Spleen (tissue), 11 donors: ENCODE results near the gene FA2H. TPM values are rescaled to one million over a fixed set of nuclear protein-coding genes. Genes with fewer than 3 reads are reported as not detected.

ENCODE experiments used
- DNase-seq: peaks from one replicate; pipeline ENCODE4 v3.0.0-alpha.2; 2020
- H3K27ac ChIP-seq, 8 donors: fragments of 200-600 bp; sonication (generic) in 7 of 8; 1 replicate in 4 of 8; 2 replicates in 4 of 8; pipeline versions ENCODE4 v1.5.0 to v1.8.0; 2016 to 2021; ENCODE audit warnings: inconsistent platforms in 4 of 8, mild to moderate bottlenecking in 4 of 8, moderate library complexity in 1 of 8
- H3K27me3 ChIP-seq, 7 donors: fragments of 200-600 bp; sonication (generic) in 6 of 7; replicated peaks in 1 of 7; 1 replicate in 4 of 7; 2 replicates in 3 of 7; pipeline versions ENCODE4 v1.5.0 to v1.8.0; 2016 to 2021; ENCODE audit warnings: inconsistent platforms in 3 of 7, mild to moderate bottlenecking in 1 of 7
- H3K36me3 ChIP-seq, 6 donors: fragments of 200-600 bp; sonication (generic) in 5 of 6; 1 replicate in 4 of 6; 2 replicates in 2 of 6; pipeline versions ENCODE4 v1.5.0 to v1.8.0; 2016 to 2021; ENCODE audit warnings: inconsistent platforms in 2 of 6
- H3K4me1 ChIP-seq, 6 donors: fragments of 200-600 bp; sonication (generic) in 5 of 6; 1 replicate in 3 of 6; 2 replicates in 3 of 6; pipeline versions ENCODE4 v1.5.0 to v1.8.0; 2016 to 2021; ENCODE audit warnings: inconsistent platforms in 3 of 6
- H3K4me3 ChIP-seq, 8 donors: fragments of 200-600 bp; sonication (generic) in 7 of 8; 1 replicate in 4 of 8; 2 replicates in 4 of 8; pipeline versions ENCODE4 v1.5.0 to v1.8.0; 2016 to 2021; ENCODE audit warnings: inconsistent platforms in 4 of 8, mild to moderate bottlenecking in 4 of 8, moderate library complexity in 2 of 8
- H3K9me3 ChIP-seq, 8 donors: fragments of 200-600 bp; sonication (generic) in 7 of 8; 1 replicate in 4 of 8; 2 replicates in 4 of 8; pipeline versions ENCODE4 v1.5.0 to v1.8.0; 2016 to 2021; ENCODE audit warnings: inconsistent platforms in 4 of 8
- POLR2A ChIP-seq, 3 donors: fragments of 450-650 bp; IDR thresholded peaks; one replicate each; pipeline ENCODE4 v1.5.1; 2017; ENCODE audit warnings: antibody characterized with exemption in 3 of 3, mild to moderate bottlenecking in 1 of 3
- POLR2AphosphoS5 ChIP-seq, 3 donors: sonication (generic); formaldehyde crosslinking; IDR thresholded peaks; one replicate each; pipeline ENCODE4 v1.5.1; 2017; ENCODE audit warnings: antibody characterized with exemption in 3 of 3
- WGBS, 5 donors: extraction: QIAGEN DNeasy Blood & Tissue Kit in 3 of 5; methylation state at CpG; one replicate each; pipeline versions ENCODE4 v1.1.5 to v1.1.7; 2013 to 2018; 5-methylcytosine and 5-hydroxymethylcytosine counted together
- intact Hi-C: fragments of 100-400 bp; cut with DNase I; formaldehyde crosslinking; loops from one replicate; pipeline ENCODE4 v1.15.0; 2023; ENCODE audit warnings: low total_unique reads
- polyA plus RNA-seq, 3 donors: library from polyadenylated mRNA; stranded (reverse); fragments of 200-250 nt; gene quantifications; one replicate each; pipeline ENCODE4 v1.2.1, GENCODE V29; 2013
- total RNA-seq, 7 donors: library from RNA; depleted of rRNA in 3 of 7; stranded (reverse); fragments of >200 nt in 3 of 7; fragmentation: NEBNext Ultra II Directional in 4 of 7; extraction: Animal tissue kit (Norgen Biotek cat#: 25700) in 4 of 7; gene quantifications; one replicate each; pipeline versions ENCODE4 v1.1.0 to v1.2.1, GENCODE V29; 2016 to 2021
- TF ChIP-seq, protein P1 (sequence below), 11 experiments: fragments of 200-600 bp in 7 of 11; fragments of 450-650 bp in 4 of 11; sonication (generic) in 4 of 11; IDR thresholded peaks in 8 of 11; conservative IDR thresholded peaks in 3 of 11; 1 replicate in 7 of 11; 2 replicates in 4 of 11; pipeline versions ENCODE4 v1.4.0 to v1.8.0; 2016 to 2021; ENCODE audit warnings: antibody characterized with exemption in 11 of 11, inconsistent platforms in 4 of 11, mild to moderate bottlenecking in 1 of 11
- donor health status: healthy with polysubstance abuse.
- donor health status: DM: no; HTN: no; CAD: no; lungs with moderate emphysema.
- donor health status: DM: no; HTN: no; CAD: no.
- donor health status: Bipolar disorder and iron deficiency.
- donor health status: healthy.
- donor health status: DM: no; HTN: no; CAD: no.
- donor health status: DM: yes; HTN: yes; CAD: no.

Gene FA2H
- total and polyA plus RNA-seq, 10 donors = 0.23 to 2.6 (median 0.59) TPM

DNA sequence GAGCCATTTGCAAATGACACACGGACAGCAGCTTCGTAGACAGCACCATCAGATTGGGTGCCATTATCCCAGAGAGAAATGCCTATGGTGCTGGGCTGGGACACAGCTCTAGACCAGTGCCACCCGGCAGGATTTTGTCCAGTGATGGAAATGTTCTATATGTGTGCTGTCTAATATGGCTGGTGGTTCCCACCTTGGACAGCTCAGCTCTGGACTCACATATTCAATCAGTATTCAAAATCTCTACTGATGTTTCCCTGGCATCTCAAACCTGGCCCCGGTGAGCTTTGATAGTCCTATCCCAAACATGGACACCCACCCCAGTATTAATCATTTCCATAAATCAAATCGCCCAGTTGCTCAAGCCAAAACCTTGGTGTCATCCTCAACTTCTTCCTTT, 23.0 kb downstream of the FA2H start:
- H3K9me3 ChIP-seq = no peaks in the 10 kb centered on the region
- intact Hi-C loops = no loop called here
- no peak overlapping the region for H3K27ac ChIP-seq
- 78 to 92% (median 90%) methylated on average over 4 to 5 of the region's 5 CpGs for WGBS, 5 donors
- peak; percentile 22 for DNase-seq
- no peaks in the 10 kb centered on the region for H3K4me1 ChIP-seq
- TF ChIP-seq POLR2AphosphoS5 (IDR thresholded peaks at IDR 0.05) (no peak), POLR2A (IDR thresholded peaks at IDR 0.05) (no peak)
- TF ChIP-seq, protein P1, sequence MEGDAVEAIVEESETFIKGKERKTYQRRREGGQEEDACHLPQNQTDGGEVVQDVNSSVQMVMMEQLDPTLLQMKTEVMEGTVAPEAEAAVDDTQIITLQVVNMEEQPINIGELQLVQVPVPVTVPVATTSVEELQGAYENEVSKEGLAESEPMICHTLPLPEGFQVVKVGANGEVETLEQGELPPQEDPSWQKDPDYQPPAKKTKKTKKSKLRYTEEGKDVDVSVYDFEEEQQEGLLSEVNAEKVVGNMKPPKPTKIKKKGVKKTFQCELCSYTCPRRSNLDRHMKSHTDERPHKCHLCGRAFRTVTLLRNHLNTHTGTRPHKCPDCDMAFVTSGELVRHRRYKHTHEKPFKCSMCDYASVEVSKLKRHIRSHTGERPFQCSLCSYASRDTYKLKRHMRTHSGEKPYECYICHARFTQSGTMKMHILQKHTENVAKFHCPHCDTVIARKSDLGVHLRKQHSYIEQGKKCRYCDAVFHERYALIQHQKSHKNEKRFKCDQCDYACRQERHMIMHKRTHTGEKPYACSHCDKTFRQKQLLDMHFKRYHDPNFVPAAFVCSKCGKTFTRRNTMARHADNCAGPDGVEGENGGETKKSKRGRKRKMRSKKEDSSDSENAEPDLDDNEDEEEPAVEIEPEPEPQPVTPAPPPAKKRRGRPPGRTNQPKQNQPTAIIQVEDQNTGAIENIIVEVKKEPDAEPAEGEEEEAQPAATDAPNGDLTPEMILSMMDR (IDR thresholded peaks at IDR 0.05 in 8 of 11, conservative IDR thresholded peaks at IDR 0.05 in 3 of 11) = no peak
- H3K27me3 ChIP-seq = peaks cover 0 to 10% (median 0%) of the 10 kb centered on the region in 7 donors
- no peaks in the 10 kb centered on the region for H3K36me3 ChIP-seq
- H3K4me3 ChIP-seq = no peak overlapping the region

DNA sequence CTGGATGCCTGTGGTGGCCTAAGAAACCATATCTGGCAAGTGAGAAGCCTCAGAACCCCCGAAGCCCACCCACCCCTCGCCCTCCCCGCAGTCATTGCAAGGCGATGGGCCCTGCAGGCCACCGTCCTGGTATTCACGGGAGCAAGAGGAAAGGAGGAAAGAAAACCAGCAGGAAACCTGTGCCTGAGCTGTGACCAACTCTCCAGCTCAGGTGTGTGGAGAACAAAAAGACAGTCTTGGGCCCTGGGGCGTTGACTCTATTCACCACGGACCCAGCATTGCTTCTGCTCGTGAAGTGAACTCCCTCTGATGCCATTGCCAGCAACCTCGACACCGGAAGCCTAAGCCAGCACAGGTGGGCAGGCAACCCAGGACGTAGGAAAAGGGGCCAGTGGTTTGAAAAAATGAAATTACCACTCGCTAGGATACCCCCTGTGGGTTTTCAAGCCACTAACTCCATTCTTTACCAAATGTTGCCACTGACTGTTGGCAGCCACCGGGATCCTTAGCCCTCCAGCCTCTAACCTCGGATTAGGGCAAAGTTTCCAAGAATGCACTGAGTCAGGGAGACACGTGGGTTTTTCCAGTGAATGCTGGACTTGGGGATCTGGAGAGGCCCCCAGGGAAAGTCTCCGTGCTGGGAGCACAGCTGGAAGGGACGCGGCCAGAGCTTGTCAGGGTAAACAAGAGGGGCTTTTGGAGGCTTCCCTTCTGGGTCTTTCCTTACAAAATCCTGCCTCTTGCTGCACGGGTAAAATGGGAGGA, 25.1 kb downstream of the FA2H start:
- Histone ChIP-seq H3K27me3 (peaks cover 0 to 10% (median 0%) of the 10 kb centered on the region in 7 donors), H3K36me3 (no peaks in the 10 kb centered on the region), H3K4me1 (no peaks in the 10 kb centered on the region), H3K4me3 (no peak overlapping the region), H3K27ac (no peak overlapping the region), H3K9me3 (no peaks in the 10 kb centered on the region)
- intact Hi-C loops = no loop called here
- peak; percentile 49 for DNase-seq
- 63 to 80% (median 72%) methylated on average over 19 to 20 of the region's 20 CpGs for WGBS, 5 donors
- TF ChIP-seq, protein P1 (IDR thresholded peaks at IDR 0.05 in 8 of 11, conservative IDR thresholded peaks at IDR 0.05 in 3 of 11) = no peak
- TF ChIP-seq POLR2A (IDR thresholded peaks at IDR 0.05) (no peak), POLR2AphosphoS5 (IDR thresholded peaks at IDR 0.05) (no peak)

DNA sequence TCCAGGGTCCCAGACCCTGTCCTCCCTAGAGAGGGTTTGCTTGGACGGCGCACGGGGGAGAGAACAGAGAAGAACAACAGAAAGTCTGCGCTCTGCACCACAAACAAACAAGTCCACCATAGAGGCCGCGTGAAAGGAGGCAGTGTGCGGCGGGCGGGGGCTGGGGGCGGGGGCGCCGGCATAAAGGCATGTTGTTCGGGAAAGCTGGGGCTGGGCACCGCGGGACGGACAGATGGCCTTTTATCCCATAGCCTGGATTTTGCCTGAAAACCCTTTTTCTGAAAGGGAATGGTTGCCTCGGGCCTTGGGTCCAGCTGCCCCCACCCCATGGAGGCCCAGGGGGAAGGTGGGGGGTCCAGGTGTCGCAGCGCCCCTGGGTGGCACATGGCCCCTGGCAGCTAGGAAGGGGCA, 26.0 kb downstream of the FA2H start:
- peak; percentile 36 for DNase-seq
- H3K27ac ChIP-seq = no peak overlapping the region
- no peak overlapping the region for H3K4me3 ChIP-seq
- no peaks in the 10 kb centered on the region for H3K9me3 ChIP-seq
- no peaks in the 10 kb centered on the region for H3K4me1 ChIP-seq
- intact Hi-C loops = no loop called here
- peaks cover 0 to 14% (median 0%) of the 10 kb centered on the region in 7 donors for H3K27me3 ChIP-seq
- WGBS, 5 donors = 93 to 94% (median 94%) methylated on average over 17 to 19 of the region's 19 CpGs
- TF ChIP-seq POLR2AphosphoS5 (IDR thresholded peaks at IDR 0.05) (no peak), POLR2A (IDR thresholded peaks at IDR 0.05) (no peak)
- TF ChIP-seq, protein P1 (IDR thresholded peaks at IDR 0.05 in 8 of 11, conservative IDR thresholded peaks at IDR 0.05 in 3 of 11) = no peak
- H3K36me3 ChIP-seq = no peaks in the 10 kb centered on the region

DNA sequence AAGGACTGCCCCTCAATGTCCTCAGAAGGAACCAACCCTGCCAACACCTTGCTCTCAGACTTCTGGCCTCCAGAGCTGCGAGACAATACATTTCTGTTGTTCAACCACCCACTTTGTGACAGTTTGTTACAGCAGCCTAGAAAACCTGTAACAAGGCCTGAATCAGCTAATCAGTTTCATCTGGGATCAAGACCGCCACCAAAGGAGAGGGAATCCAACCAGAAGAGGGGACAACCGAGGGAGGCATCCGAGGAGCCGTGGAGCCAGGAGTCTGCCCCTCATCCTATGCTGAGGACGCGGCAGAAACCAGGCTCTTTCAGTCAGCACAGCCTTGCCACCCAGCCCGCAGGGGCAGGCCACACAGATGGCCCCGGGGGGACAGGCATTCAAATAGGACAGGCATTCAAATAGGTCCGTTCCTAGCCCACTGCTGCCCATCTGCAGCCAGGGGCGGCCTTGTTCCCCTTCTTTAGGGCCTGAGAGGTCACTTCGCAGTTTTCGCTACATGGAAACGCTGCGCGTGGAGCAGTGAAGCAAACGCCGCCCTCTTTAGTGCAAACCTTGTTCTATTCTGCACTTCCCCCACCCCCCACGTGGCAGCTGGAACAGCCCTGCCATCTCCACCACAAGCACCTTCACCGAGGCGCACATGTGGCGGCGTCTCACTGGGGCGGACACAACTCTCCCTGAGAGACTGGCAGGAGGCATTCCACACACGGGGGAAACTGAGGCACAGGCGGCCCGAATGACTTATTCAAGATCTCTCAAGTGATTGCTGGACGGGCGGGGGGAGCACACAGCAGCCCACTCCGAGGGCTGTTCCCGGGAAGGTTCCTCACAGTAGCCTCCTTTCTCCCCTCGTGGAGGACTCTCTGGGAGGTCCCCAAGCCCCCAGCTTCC, 26.7 kb downstream of the FA2H start:
- no peaks in the 10 kb centered on the region for H3K4me1 ChIP-seq
- peaks cover 0 to 16% (median 0%) of the 10 kb centered on the region in 7 donors for H3K27me3 ChIP-seq
- H3K36me3 ChIP-seq = no peaks in the 10 kb centered on the region
- no peak overlapping the region for H3K27ac ChIP-seq
- TF ChIP-seq POLR2AphosphoS5 (IDR thresholded peaks at IDR 0.05) (no peak), POLR2A (IDR thresholded peaks at IDR 0.05) (no peak)
- TF ChIP-seq, protein P1 (IDR thresholded peaks at IDR 0.05 in 8 of 11, conservative IDR thresholded peaks at IDR 0.05 in 3 of 11) = no peak
- no peaks in the 10 kb centered on the region for H3K9me3 ChIP-seq
- 83 to 92% (median 83%) methylated on average over 29 to 32 of the region's 32 CpGs for WGBS, 5 donors
- H3K4me3 ChIP-seq = no peak overlapping the region
- intact Hi-C loops = no loop called here
- DNase-seq = peak; percentile 56
